Measurements from ENCODE around the gene PLK2.

DNA sequence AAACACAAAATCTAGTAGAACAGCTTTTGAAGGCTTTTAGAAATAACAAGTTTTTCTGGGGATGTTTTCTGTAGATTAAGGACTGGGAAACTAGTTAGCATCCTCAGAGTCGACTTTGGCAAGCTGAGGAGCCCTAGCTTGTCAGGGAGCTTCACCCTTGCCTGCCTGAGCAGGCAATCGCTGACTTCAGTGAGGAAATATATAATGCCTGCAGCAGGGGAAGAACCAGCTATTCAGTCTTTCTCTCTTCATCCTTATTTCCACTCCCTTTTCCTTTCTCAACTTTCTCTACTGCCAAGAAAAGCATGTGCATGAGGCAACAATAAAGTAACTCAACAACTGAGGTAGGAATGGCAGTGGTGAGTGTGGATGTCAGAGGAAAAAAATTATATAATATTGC lies 54.7 kb downstream of the PLK2 start:
- TF ChIP-seq, protein P1, sequence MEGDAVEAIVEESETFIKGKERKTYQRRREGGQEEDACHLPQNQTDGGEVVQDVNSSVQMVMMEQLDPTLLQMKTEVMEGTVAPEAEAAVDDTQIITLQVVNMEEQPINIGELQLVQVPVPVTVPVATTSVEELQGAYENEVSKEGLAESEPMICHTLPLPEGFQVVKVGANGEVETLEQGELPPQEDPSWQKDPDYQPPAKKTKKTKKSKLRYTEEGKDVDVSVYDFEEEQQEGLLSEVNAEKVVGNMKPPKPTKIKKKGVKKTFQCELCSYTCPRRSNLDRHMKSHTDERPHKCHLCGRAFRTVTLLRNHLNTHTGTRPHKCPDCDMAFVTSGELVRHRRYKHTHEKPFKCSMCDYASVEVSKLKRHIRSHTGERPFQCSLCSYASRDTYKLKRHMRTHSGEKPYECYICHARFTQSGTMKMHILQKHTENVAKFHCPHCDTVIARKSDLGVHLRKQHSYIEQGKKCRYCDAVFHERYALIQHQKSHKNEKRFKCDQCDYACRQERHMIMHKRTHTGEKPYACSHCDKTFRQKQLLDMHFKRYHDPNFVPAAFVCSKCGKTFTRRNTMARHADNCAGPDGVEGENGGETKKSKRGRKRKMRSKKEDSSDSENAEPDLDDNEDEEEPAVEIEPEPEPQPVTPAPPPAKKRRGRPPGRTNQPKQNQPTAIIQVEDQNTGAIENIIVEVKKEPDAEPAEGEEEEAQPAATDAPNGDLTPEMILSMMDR (IDR thresholded peaks at IDR 0.05): no peak
- no peak for TF ChIP-seq ZFX (IDR thresholded peaks at IDR 0.05; ENCODE audit: borderline replicate concordance)
